Panc1 (cell line): ENCODE data around the gene CMTM3.

Experiments used
- POLR2AphosphoS5 ChIP-seq: IDR thresholded peaks from 2 replicates; pipeline ENCODE4 v1.6.1; 2012; ENCODE audit warnings: mild to moderate bottlenecking, low read depth, low read length, moderate library complexity
- REST ChIP-seq, 2 experiments: IDR thresholded peaks; 2 replicates each; pipeline ENCODE4 v1.6.1; 2011 to 2012; ENCODE audit warnings: low read depth in 2 of 2, control low read depth in 1 of 2, low read length in 1 of 2, mild to moderate bottlenecking in 1 of 2, moderate library complexity in 1 of 2; ENCODE audit not compliant: insufficient read depth in 1 of 2
- TF ChIP-seq, protein P1 (sequence below): fragments of 450-650 bp; IDR thresholded peaks from 2 replicates; pipeline ENCODE4 v1.5.1; 2017; ENCODE audit warnings: mild to moderate bottlenecking

DNA sequence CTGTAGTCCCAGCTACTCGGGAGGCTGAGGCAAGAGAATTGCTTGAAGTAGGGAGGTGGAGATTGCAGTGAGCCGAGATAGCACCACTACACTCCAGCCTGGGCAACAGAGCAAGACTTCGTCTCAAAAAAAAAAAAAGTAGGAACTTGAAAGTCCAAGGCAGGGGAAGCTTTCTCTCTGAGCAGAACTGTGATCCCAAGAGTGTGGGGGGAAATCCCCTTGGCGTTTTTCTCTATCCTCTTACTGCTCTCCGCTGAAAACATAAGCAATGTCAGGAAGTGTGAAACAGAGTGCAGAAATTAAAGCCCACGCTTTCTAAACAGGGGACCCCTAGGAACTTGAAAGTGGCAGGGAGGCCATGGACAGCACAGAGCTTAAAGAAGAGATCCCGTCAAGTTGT, 9.8 kb upstream of the CMTM3 start:
- TF ChIP-seq, protein P1, sequence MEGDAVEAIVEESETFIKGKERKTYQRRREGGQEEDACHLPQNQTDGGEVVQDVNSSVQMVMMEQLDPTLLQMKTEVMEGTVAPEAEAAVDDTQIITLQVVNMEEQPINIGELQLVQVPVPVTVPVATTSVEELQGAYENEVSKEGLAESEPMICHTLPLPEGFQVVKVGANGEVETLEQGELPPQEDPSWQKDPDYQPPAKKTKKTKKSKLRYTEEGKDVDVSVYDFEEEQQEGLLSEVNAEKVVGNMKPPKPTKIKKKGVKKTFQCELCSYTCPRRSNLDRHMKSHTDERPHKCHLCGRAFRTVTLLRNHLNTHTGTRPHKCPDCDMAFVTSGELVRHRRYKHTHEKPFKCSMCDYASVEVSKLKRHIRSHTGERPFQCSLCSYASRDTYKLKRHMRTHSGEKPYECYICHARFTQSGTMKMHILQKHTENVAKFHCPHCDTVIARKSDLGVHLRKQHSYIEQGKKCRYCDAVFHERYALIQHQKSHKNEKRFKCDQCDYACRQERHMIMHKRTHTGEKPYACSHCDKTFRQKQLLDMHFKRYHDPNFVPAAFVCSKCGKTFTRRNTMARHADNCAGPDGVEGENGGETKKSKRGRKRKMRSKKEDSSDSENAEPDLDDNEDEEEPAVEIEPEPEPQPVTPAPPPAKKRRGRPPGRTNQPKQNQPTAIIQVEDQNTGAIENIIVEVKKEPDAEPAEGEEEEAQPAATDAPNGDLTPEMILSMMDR: no peak
- no peak for TF ChIP-seq REST (IDR thresholded peaks at IDR 0.05; ENCODE audit: insufficient read depth in 1 of 2, low read depth in 2 of 2, low read length in 1 of 2)
- no peak for TF ChIP-seq POLR2AphosphoS5
